Mesothelial cell of epicardium (in vitro differentiated cells): ENCODE results near the gene ZDHHC18. TPM values are rescaled to one million over a fixed set of nuclear protein-coding genes. Genes with fewer than 3 reads are reported as not detected.
A peak's percentile ranks its signal among the peaks of the same experiment; 100 is the strongest.
"Not testable (repeated sequence)": the region's sequence is repeated elsewhere in the genome, so short reads cannot be mapped to it uniquely, and the experiment has no call there.

Experiments
- DNase-seq, 2 experiments: peaks; one replicate each; pipeline ENCODE4 v3.0.0; 2021; ENCODE audit warnings: low spot score in 2 of 2; ENCODE audit not compliant: unreplicated experiment in 2 of 2
- H3K27ac Mint-ChIP-seq: 2 replicates; pipeline ENCODE4 v1.8.0; 2021; ENCODE audit warnings: mixed read lengths
- H3K27me3 Mint-ChIP-seq: 2 replicates; pipeline ENCODE4 v1.8.0; 2021; ENCODE audit warnings: low read depth, mixed read lengths
- H3K36me3 Mint-ChIP-seq: 2 replicates; pipeline ENCODE4 v1.8.0; 2021; ENCODE audit warnings: mixed read lengths
- H3K4me1 Mint-ChIP-seq: 2 replicates; pipeline ENCODE4 v1.8.0; 2021; ENCODE audit warnings: mixed read lengths
- H3K4me3 Mint-ChIP-seq: 2 replicates; pipeline ENCODE4 v1.8.0; 2021; ENCODE audit warnings: mild to moderate bottlenecking, moderate library complexity, mixed read lengths
- H3K9me3 Mint-ChIP-seq: 2 replicates; pipeline ENCODE4 v1.8.0; 2021; ENCODE audit warnings: mixed read lengths
- total RNA-seq: library from RNA; stranded (reverse); gene quantifications from 3 replicates; pipeline ENCODE4 v1.2.1, GENCODE V29; 2021
- TF ChIP-seq, protein P1 (sequence below): fragments of 200-600 bp; sonication (generic); IDR thresholded peaks from one replicate; pipeline ENCODE4 v1.5.0; 2021; ENCODE audit warnings: antibody characterized with exemption; ENCODE audit not compliant: unreplicated experiment

The ZDHHC18 gene
- total RNA-seq, 1 donor from 2014 or later = 28.8 TPM

DNA sequence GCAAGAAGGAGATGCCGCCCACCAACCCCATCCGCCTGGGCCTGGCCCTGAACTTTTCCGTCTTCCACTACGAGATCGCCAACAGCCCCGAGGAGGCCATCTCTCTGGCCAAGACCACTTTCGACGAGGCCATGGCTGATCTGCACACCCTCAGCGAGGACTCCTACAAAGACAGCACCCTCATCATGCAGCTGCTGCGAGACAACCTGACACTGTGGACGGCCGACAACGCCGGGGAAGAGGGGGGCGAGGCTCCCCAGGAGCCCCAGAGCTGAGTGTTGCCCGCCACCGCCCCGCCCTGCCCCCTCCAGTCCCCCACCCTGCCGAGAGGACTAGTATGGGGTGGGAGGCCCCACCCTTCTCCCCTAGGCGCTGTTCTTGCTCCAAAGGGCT is 37.2 kb downstream of the ZDHHC18 start:
- no peak for DNase-seq
- TF ChIP-seq, protein P1, sequence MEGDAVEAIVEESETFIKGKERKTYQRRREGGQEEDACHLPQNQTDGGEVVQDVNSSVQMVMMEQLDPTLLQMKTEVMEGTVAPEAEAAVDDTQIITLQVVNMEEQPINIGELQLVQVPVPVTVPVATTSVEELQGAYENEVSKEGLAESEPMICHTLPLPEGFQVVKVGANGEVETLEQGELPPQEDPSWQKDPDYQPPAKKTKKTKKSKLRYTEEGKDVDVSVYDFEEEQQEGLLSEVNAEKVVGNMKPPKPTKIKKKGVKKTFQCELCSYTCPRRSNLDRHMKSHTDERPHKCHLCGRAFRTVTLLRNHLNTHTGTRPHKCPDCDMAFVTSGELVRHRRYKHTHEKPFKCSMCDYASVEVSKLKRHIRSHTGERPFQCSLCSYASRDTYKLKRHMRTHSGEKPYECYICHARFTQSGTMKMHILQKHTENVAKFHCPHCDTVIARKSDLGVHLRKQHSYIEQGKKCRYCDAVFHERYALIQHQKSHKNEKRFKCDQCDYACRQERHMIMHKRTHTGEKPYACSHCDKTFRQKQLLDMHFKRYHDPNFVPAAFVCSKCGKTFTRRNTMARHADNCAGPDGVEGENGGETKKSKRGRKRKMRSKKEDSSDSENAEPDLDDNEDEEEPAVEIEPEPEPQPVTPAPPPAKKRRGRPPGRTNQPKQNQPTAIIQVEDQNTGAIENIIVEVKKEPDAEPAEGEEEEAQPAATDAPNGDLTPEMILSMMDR = no peak
- H3K9me3 Mint-ChIP-seq = no peaks in the 10 kb centered on the region
- no peaks in the 10 kb centered on the region for H3K36me3 Mint-ChIP-seq
- no peak overlapping the region for H3K27ac Mint-ChIP-seq
- H3K27me3 Mint-ChIP-seq = no peaks in the 10 kb centered on the region
- peak overlapping the region; percentile 85 for H3K4me3 Mint-ChIP-seq
- peaks cover 23% of the 10 kb centered on the region for H3K4me1 Mint-ChIP-seq

DNA sequence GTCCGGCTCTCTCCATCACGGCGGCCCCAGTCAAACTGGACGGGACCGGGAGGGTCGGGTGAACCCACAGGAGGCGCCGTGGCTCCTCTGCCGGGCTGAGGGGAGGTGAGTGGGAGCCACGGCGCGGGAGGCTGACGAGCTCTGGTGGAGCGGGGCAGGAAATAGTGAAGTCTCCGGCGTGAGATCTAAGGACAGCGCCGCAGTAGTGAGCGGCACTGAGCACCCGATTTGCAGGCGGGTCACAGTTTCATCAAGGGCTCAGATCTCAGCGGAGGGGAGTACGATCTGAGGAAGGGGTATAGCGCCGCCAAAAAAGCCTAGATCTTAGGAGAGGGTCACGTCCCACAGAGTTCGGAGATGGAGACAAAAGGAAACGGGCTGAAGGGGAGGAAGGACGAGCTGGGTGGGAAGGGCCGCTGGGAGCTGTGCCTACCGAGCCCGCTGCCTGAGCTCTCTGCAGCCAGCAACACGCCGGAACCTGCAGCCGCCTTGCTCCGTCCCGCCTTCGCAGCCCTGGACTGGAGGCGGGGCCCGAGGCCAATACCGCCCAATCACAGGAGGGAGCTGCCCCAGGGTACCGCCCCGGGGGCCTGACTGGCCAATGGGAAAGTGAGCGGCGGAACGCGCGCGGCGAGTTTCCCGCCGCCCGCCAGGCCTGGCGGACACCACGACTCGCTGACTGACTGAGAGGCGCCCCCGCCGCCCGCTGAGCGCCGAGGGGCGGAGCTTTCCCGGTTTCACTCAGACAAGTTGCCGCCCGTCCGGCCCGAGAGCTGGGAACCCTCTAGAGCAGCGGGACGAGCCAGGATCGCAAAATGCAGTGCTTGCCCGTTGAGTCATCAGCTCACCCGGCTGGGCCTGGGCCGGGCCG is 38.4 kb downstream of the ZDHHC18 start:
- Mint-ChIP-seq H3K36me3 (no peaks in the 10 kb centered on the region), H3K4me1 (peaks cover 23% of the 10 kb centered on the region), H3K9me3 (no peaks in the 10 kb centered on the region), H3K4me3 (peak overlapping the region; percentile 85), H3K27ac (peak overlapping the region; percentile 97), H3K27me3 (no peaks in the 10 kb centered on the region)
- DNase-seq = peak; percentile 91 to 97
- TF ChIP-seq, protein P1 = no peak

DNA sequence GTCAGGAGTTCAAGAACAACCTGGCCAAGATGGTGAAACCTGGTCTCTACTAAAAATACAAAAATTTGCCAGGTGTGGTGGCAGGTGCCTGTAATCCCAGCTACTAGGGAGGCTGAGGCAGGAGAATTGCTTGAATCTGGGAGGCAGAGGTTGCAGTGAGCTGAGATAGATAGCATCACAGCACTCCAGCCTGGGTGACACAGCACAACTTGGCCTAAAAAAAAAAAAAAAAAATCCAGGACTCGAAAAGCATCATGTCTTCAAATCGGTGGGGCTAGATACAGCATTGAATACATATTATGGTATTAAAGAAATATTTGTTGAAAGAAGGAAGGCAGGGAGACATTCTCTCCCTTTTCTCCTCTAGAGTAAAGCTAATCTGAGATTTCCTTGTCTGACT is 46.6 kb downstream of the ZDHHC18 start:
- H3K4me1 Mint-ChIP-seq, H3K9me3 Mint-ChIP-seq, H3K36me3 Mint-ChIP-seq, H3K27ac Mint-ChIP-seq, H3K4me3 Mint-ChIP-seq, DNase-seq, H3K27me3 Mint-ChIP-seq: not testable (repeated sequence)

GRCh38 chr1:26874896-26875295 is 48.4 kb downstream of the ZDHHC18 start:
- H3K27ac Mint-ChIP-seq = no peak overlapping the region
- no peaks in the 10 kb centered on the region for H3K27me3 Mint-ChIP-seq
- TF ChIP-seq, protein P1 = no peak
- H3K36me3 Mint-ChIP-seq = peaks cover 6% of the 10 kb centered on the region
- DNase-seq = no peak
- H3K4me1 Mint-ChIP-seq = no peaks in the 10 kb centered on the region
- H3K9me3 Mint-ChIP-seq = no peaks in the 10 kb centered on the region
- no peak overlapping the region for H3K4me3 Mint-ChIP-seq

- Mint-ChIP-seq H3K9me3 (no peaks in the 10 kb centered on the region), H3K27me3 (no peaks in the 10 kb centered on the region), H3K36me3 (peaks cover 12% of the 10 kb centered on the region), H3K27ac (no peak overlapping the region), H3K4me3 (no peak overlapping the region), H3K4me1 (no peaks in the 10 kb centered on the region)
- DNase-seq = no peak
- TF ChIP-seq, protein P1 = no peak
These were observed 50.8 kb downstream of the ZDHHC18 start for GRCh38 chr1:26877326-26877725.

GRCh38 chr1:26879793-26880192 is 53.3 kb downstream of the ZDHHC18 start:
- Mint-ChIP-seq H3K27me3 (no peaks in the 10 kb centered on the region), H3K36me3 (peaks cover 28% of the 10 kb centered on the region)
- TF ChIP-seq, protein P1 = no peak

DNA sequence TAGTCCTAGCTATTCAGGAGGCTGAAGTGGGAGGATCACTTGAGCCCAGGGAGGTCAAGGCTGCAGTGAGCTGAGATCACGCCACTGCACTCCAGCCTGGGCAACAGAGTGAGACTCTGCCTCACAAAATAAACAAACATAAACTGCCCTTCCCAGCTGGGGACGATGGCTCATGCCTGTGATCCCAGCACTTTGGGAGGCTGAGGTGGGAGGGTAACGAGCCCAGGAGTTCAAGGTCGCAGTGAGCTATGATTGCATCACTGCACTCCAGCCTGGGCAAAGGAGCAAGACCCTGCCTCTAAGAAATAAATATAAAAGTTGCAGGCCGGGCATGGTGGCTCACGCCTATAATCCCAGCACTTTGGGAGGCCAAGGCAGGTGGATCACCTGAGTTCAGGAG is 55.1 kb downstream of the ZDHHC18 start:
- H3K4me3 Mint-ChIP-seq, H3K27me3 Mint-ChIP-seq, H3K27ac Mint-ChIP-seq, H3K9me3 Mint-ChIP-seq, H3K4me1 Mint-ChIP-seq, DNase-seq: not testable (repeated sequence)
- H3K36me3 Mint-ChIP-seq = peaks cover 31% of the 10 kb centered on the region

More at GRCh38 chr1:26879793-26880192, 53.3 kb downstream of the ZDHHC18 start:
- Mint-ChIP-seq H3K9me3 (no peaks in the 10 kb centered on the region), H3K4me3 (no peak overlapping the region), H3K4me1 (no peaks in the 10 kb centered on the region), H3K27ac (no peak overlapping the region)
- no peak for DNase-seq
